Gastrocnemius medialis (tissue), 4 donors: ENCODE data around the gene TMEM132C. TPM values are rescaled to one million over a fixed set of nuclear protein-coding genes. Genes with fewer than 3 reads are reported as not detected.

Source experiments
- ATAC-seq, 2 donors: fragments of 150-250 bp; one replicate each; pipeline ENCODE4 v1.9.1; 2016
- DNase-seq, 2 donors: peaks; one replicate each; pipeline ENCODE4 v3.0.0-alpha.2; 2019
- H3K27ac ChIP-seq, 4 donors: fragments of 200-600 bp; sonication (generic); 1 replicate in 1 of 4; 2 replicates in 3 of 4; pipeline ENCODE4 v1.5.1; 2016 to 2018; ENCODE audit warnings: mild to moderate bottlenecking in 2 of 4, moderate library complexity in 1 of 4
- H3K27me3 ChIP-seq, 3 donors: fragments of 200-600 bp; sonication (generic) in 2 of 3; 1 replicate in 1 of 3; 2 replicates in 2 of 3; pipeline versions ENCODE4 v1.5.1 to v1.6.0; 2016 to 2019; ENCODE audit warnings: mild to moderate bottlenecking in 1 of 3, moderate library complexity in 1 of 3
- H3K36me3 ChIP-seq, 2 donors: fragments of 200-600 bp; sonication (generic) in 1 of 2; one replicate each; pipeline ENCODE4 v1.5.1; 2017 to 2018
- H3K4me1 ChIP-seq, 2 donors: fragments of 200-600 bp; sonication (generic) in 1 of 2; one replicate each; pipeline ENCODE4 v1.5.1; 2016 to 2017; ENCODE audit warnings: mild to moderate bottlenecking in 2 of 2
- H3K4me3 ChIP-seq, 4 donors: fragments of 200-600 bp; sonication (generic) in 3 of 4; 1 replicate in 1 of 4; 2 replicates in 3 of 4; pipeline ENCODE4 v1.5.1; 2016 to 2019; ENCODE audit warnings: mild to moderate bottlenecking in 2 of 4
- H3K9me3 ChIP-seq, 3 donors: fragments of 200-600 bp; sonication (generic) in 2 of 3; 1 replicate in 1 of 3; 2 replicates in 2 of 3; pipeline ENCODE4 v1.5.1; 2016 to 2019
- CTCF ChIP-seq, 5 experiments: fragments of 450-650 bp in 3 of 5; fragments of 200-600 bp in 2 of 5; sonication (generic) in 2 of 5; IDR thresholded peaks in 4 of 5; conservative IDR thresholded peaks in 1 of 5; 1 replicate in 4 of 5; 2 replicates in 1 of 5; pipeline ENCODE4 v1.5.1; 2016 to 2019; ENCODE audit warnings: antibody characterized with exemption in 5 of 5, mild to moderate bottlenecking in 3 of 5, moderate library complexity in 3 of 5
- POLR2A ChIP-seq, 2 donors: fragments of 450-650 bp; IDR thresholded peaks; one replicate each; pipeline ENCODE4 v1.6.1; 2017; ENCODE audit warnings: antibody characterized with exemption in 2 of 2, mild to moderate bottlenecking in 2 of 2, moderate library complexity in 2 of 2
- in situ Hi-C, 4 donors: fragments of 200-750 bp; cut with MboI; loops; one replicate each; pipeline versions ENCODE4 v1.15.0 to v1.8.0; 2017; ENCODE audit warnings: low sequenced_read_pairs in 4 of 4
- intact Hi-C: fragments of 100-400 bp; cut with DNase I; formaldehyde crosslinking; loops from one replicate; pipeline ENCODE4 v1.15.1; 2023; ENCODE audit warnings: low total_unique reads
- total RNA-seq, 4 donors: library from RNA; depleted of rRNA; stranded (reverse); fragments of >200 nt; gene quantifications; one replicate each; pipeline versions ENCODE4 v1.1.0 to v1.2.3, GENCODE V29; 2016

Gene TMEM132C
- total RNA-seq, 4 donors from 2014 or later, result 0.24 to 0.82 (median 0.68) TPM

GRCh38 chr12:128365651-128366231, 98.8 kb downstream of the TMEM132C start:
- DNase-seq (no peak), ATAC-seq (no peak)
- Histone ChIP-seq H3K27ac (no peak overlapping the region), H3K9me3 (no peaks in the 10 kb centered on the region), H3K4me3 (peak overlapping the region; percentile 5 to 24 (median 18)), H3K4me1 (peaks cover 0 to 3% of the 10 kb centered on the region in 2 donors), H3K27me3 (peaks cover 0 to 4% (median 4%) of the 10 kb centered on the region in 3 donors), H3K36me3 (no peaks in the 10 kb centered on the region)
- intact Hi-C loops, result no loop called here
- in situ Hi-C loops, result no loop called here
- TF ChIP-seq CTCF (IDR thresholded peaks at IDR 0.05 in 4 of 5, conservative IDR thresholded peaks at IDR 0.05 in 1 of 5), result no peak
- TF ChIP-seq POLR2A (IDR thresholded peaks at IDR 0.05), result no peak

DNA sequence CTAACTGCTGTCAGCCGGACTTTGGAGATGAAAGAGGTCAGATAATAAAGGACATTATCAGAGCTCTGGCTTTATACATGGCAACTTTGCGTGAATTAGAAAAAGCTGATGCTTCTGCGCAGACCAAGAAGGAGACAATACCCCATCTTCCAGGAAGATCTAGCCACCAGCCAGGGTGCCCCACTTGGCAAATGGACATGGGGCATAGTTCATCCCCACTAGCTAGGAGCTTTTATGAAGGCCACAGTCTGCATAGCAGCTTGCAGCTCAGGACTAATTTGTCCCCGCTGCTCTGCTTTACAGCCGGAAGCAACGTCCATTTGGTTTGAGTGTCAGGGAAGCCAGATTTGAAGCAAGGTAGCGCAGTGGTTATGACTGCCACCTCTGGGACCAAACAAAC, 101.0 kb downstream of the TMEM132C start:
- intact Hi-C loops (no loop called here), in situ Hi-C loops (no loop called here)
- H3K27me3 ChIP-seq, result peaks cover 0 to 4% (median 4%) of the 10 kb centered on the region in 3 donors
- DNase-seq (no peak), ATAC-seq (no peak)
- H3K36me3 ChIP-seq, result no peaks in the 10 kb centered on the region
- H3K27ac ChIP-seq, result no peak overlapping the region
- H3K9me3 ChIP-seq, result no peaks in the 10 kb centered on the region
- no peak for TF ChIP-seq POLR2A (IDR thresholded peaks at IDR 0.05)
- no peak for TF ChIP-seq CTCF (IDR thresholded peaks at IDR 0.05 in 4 of 5, conservative IDR thresholded peaks at IDR 0.05 in 1 of 5)
- H3K4me3 ChIP-seq, result no peak overlapping the region
- peaks cover 0 to 3% of the 10 kb centered on the region in 2 donors for H3K4me1 ChIP-seq

DNA sequence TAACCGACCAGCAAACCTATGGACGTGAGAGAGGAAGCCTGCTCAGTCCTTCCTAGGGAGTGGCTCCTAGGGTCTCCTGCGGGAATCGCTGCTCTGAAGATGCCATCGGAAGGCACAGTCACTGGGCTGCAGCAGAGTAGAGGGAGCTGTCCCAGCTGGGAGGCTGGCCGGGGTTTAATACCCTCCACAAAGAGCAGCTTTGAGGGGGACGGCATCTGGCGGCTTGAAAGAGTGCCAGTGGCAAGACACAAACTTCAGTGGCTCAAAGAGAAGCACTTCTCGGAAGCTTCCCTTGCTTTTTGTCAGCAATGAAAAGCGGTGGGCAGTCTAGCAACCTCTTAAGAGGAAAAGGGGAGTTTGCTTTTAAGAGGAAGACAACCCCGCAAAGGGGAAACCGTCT, 114.6 kb downstream of the TMEM132C start:
- no peaks in the 10 kb centered on the region for H3K9me3 ChIP-seq
- H3K4me1 ChIP-seq, result no peaks in the 10 kb centered on the region
- no peak overlapping the region for H3K4me3 ChIP-seq
- no peak for ATAC-seq
- no peak for TF ChIP-seq POLR2A (IDR thresholded peaks at IDR 0.05)
- TF ChIP-seq CTCF (IDR thresholded peaks at IDR 0.05 in 4 of 5, conservative IDR thresholded peaks at IDR 0.05 in 1 of 5), result no peak
- no peaks in the 10 kb centered on the region for H3K36me3 ChIP-seq
- in situ Hi-C loops, result no loop called here
- no peaks in the 10 kb centered on the region for H3K27me3 ChIP-seq
- intact Hi-C loops, result no loop called here
- no peak overlapping the region for H3K27ac ChIP-seq
- DNase-seq, result no peak

DNA sequence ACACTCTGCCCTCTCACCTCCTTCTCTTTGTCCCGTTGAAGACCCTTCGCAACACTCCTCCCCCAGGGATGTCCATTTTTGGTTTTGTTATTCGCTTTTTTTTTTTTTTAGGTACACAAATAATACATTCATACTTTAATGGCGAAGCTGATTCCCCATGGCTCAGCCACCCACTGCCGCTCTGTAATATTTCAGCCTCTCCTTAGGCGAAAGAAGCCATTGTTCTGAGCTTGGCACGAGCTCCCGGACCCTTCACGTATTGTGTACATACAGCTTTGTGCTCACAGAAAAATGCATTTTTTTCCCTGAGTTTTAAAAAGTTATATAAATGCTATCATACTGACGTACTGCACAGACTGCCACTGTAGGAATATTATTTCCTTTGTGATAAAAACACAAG, 115.0 kb downstream of the TMEM132C start:
- no peaks in the 10 kb centered on the region for H3K36me3 ChIP-seq
- H3K27me3 ChIP-seq, result no peaks in the 10 kb centered on the region
- H3K4me1 ChIP-seq, result no peaks in the 10 kb centered on the region
- H3K9me3 ChIP-seq, result no peaks in the 10 kb centered on the region
- H3K27ac ChIP-seq, result no peak overlapping the region
- H3K4me3 ChIP-seq, result no peak overlapping the region
- in situ Hi-C loops, result no loop called here
- intact Hi-C loops, result no loop called here
- TF ChIP-seq CTCF (IDR thresholded peaks at IDR 0.05 in 4 of 5, conservative IDR thresholded peaks at IDR 0.05 in 1 of 5), result no peak
- TF ChIP-seq POLR2A (IDR thresholded peaks at IDR 0.05), result no peak
- ATAC-seq, result no peak
- no peak for DNase-seq

GRCh38 chr12:128382946-128383345, 116.0 kb downstream of the TMEM132C start:
- no peak for DNase-seq
- no peaks in the 10 kb centered on the region for H3K27me3 ChIP-seq
- intact Hi-C loops, result no loop called here

More at GRCh38 chr12:128382946-128383345, 116.0 kb downstream of the TMEM132C start:
- ATAC-seq, result no peak
- TF ChIP-seq POLR2A (IDR thresholded peaks at IDR 0.05) (no peak), CTCF (IDR thresholded peaks at IDR 0.05 in 4 of 5, conservative IDR thresholded peaks at IDR 0.05 in 1 of 5) (no peak)
- no peak overlapping the region for H3K27ac ChIP-seq
- no peaks in the 10 kb centered on the region for H3K9me3 ChIP-seq
- no peak overlapping the region for H3K4me3 ChIP-seq
- H3K36me3 ChIP-seq, result no peaks in the 10 kb centered on the region
- no peaks in the 10 kb centered on the region for H3K4me1 ChIP-seq
- in situ Hi-C loops, result no loop called here
